Thoracic aorta (tissue), 2 donors: Measurements from ENCODE around the gene ELP6. TPM values are rescaled to one million over a fixed set of nuclear protein-coding genes. Genes with fewer than 3 reads are reported as not detected.

ENCODE experiments used
- ATAC-seq: fragments of 150-250 bp; one replicate; pipeline ENCODE4 v1.8.0; 2017; ENCODE audit warnings: low read depth; ENCODE audit not compliant: insufficient number of reproducible peaks, low FRiP score
- DNase-seq: peaks from one replicate; pipeline ENCODE4 v3.0.0-alpha.2; 2020; ENCODE audit warnings: low spot score
- H3K27ac ChIP-seq, 2 donors: fragments of 200-600 bp; sonication (generic); 1 replicate in 1 of 2; 2 replicates in 1 of 2; pipeline ENCODE4 v1.5.1; 2016; ENCODE audit warnings: mild to moderate bottlenecking in 2 of 2, moderate library complexity in 2 of 2
- H3K27me3 ChIP-seq: fragments of 200-600 bp; sonication (generic); replicated peaks from 2 replicates; pipeline ENCODE4 v1.6.0; 2016; ENCODE audit warnings: mild to moderate bottlenecking; ENCODE audit not compliant: insufficient read depth
- H3K36me3 ChIP-seq: fragments of 200-600 bp; sonication (generic); one replicate; pipeline ENCODE4 v1.5.1; 2016
- H3K4me1 ChIP-seq, 2 donors: fragments of 200-600 bp; sonication (generic); 1 replicate in 1 of 2; 2 replicates in 1 of 2; pipeline versions ENCODE4 v1.5.1 to v1.6.0; 2016; ENCODE audit warnings: low read depth in 2 of 2, mild to moderate bottlenecking in 1 of 2; ENCODE audit not compliant: control insufficient read depth in 1 of 2
- H3K4me3 ChIP-seq: fragments of 200-600 bp; sonication (generic); 2 replicates; pipeline ENCODE4 v1.5.1; 2016; ENCODE audit warnings: mild to moderate bottlenecking
- H3K9me3 ChIP-seq: fragments of 200-600 bp; sonication (generic); 2 replicates; pipeline ENCODE4 v1.5.1; 2016
- CTCF ChIP-seq: fragments of 200-600 bp; sonication (generic); IDR thresholded peaks from one replicate; pipeline ENCODE4 v1.5.1; 2019; ENCODE audit warnings: antibody characterized with exemption
- total RNA-seq, 2 donors: library from RNA; depleted of rRNA; stranded (reverse); fragments of >200 nt; gene quantifications; one replicate each; pipeline versions ENCODE4 v1.1.0 to v1.2.3, GENCODE V29; 2016

ELP6 gene
- total RNA-seq, 2 donors from 2014 or later, result 16.5 to 28.7 TPM

- Histone ChIP-seq H3K27ac (no peak overlapping the region), H3K9me3 (no peaks in the 10 kb centered on the region), H3K27me3 (no peaks in the 10 kb centered on the region), H3K4me3 (no peak overlapping the region), H3K36me3 (peaks cover 34% of the 10 kb centered on the region), H3K4me1 (no peaks in the 10 kb centered on the region)
- ATAC-seq, result no peak
- no peak for DNase-seq
- TF ChIP-seq CTCF, result no peak
Measured at GRCh38 chr3:47495111-47495510, 18.4 kb downstream of the ELP6 start.

- ATAC-seq, result no peak
- no peak for DNase-seq
- Histone ChIP-seq H3K36me3 (peaks cover 12% of the 10 kb centered on the region), H3K4me3 (no peak overlapping the region), H3K27ac (no peak overlapping the region), H3K4me1 (no peaks in the 10 kb centered on the region), H3K9me3 (no peaks in the 10 kb centered on the region), H3K27me3 (no peaks in the 10 kb centered on the region)
- TF ChIP-seq CTCF, result no peak
Measured at GRCh38 chr3:47491777-47492176, 21.7 kb downstream of the ELP6 start.

- H3K36me3 ChIP-seq, result peaks cover 8% of the 10 kb centered on the region
- no peak for DNase-seq
- no peak overlapping the region for H3K27ac ChIP-seq
- TF ChIP-seq CTCF, result no peak
- H3K4me1 ChIP-seq, result no peaks in the 10 kb centered on the region
- ATAC-seq, result no peak
- no peak overlapping the region for H3K4me3 ChIP-seq
- H3K27me3 ChIP-seq, result no peaks in the 10 kb centered on the region
- H3K9me3 ChIP-seq, result no peaks in the 10 kb centered on the region
Measured at GRCh38 chr3:47491186-47491585, 22.3 kb downstream of the ELP6 start.

GRCh38 chr3:47487265-47487664 is 26.2 kb downstream of the ELP6 start:
- no peak overlapping the region for H3K4me3 ChIP-seq
- no peak overlapping the region for H3K27ac ChIP-seq
- ATAC-seq (no peak), DNase-seq (no peak)
- no peaks in the 10 kb centered on the region for H3K27me3 ChIP-seq
- H3K9me3 ChIP-seq, result no peaks in the 10 kb centered on the region
- no peak for TF ChIP-seq CTCF
- no peaks in the 10 kb centered on the region for H3K36me3 ChIP-seq
- H3K4me1 ChIP-seq, result no peaks in the 10 kb centered on the region

GRCh38 chr3:47485812-47486211 is 27.7 kb downstream of the ELP6 start:
- no peak overlapping the region for H3K4me3 ChIP-seq
- ATAC-seq, result no peak

More at GRCh38 chr3:47485812-47486211, 27.7 kb downstream of the ELP6 start:
- Histone ChIP-seq H3K27me3 (no peaks in the 10 kb centered on the region), H3K9me3 (no peaks in the 10 kb centered on the region), H3K27ac (no peak overlapping the region), H3K36me3 (no peaks in the 10 kb centered on the region), H3K4me1 (no peaks in the 10 kb centered on the region)
- DNase-seq, result no peak
- TF ChIP-seq CTCF, result no peak
